NB4 (cell line): Measurements from ENCODE around the gene FGD2.

Experiments used
- DNase-seq: peaks from one replicate; pipeline ENCODE4 v3.0.0; 2010; ENCODE audit warnings: low read depth
- H3K4me3 ChIP-seq: one replicate; pipeline ENCODE4 v1.5.1; 2011; ENCODE audit warnings: mild to moderate bottlenecking, low read depth, low read length, moderate library complexity
- MYC ChIP-seq: IDR thresholded peaks from 2 replicates; pipeline ENCODE4 v1.6.1; 2011; ENCODE audit warnings: low read depth, low read length
- POLR2A ChIP-seq: IDR thresholded peaks from 2 replicates; pipeline ENCODE4 v1.6.1; 2011; ENCODE audit warnings: mild to moderate bottlenecking; ENCODE audit not compliant: insufficient read length; ENCODE audit errors: extremely low read depth
- TF ChIP-seq, protein P1 (sequence below): IDR thresholded peaks from 2 replicates; pipeline ENCODE4 v1.6.1; 2011; ENCODE audit warnings: low read depth, low read length
- TF ChIP-seq, protein P2 (sequence below): IDR thresholded peaks from one replicate; pipeline ENCODE4 v1.5.1; 2012; ENCODE audit warnings: low read depth, low read length

Gene FGD2

DNA sequence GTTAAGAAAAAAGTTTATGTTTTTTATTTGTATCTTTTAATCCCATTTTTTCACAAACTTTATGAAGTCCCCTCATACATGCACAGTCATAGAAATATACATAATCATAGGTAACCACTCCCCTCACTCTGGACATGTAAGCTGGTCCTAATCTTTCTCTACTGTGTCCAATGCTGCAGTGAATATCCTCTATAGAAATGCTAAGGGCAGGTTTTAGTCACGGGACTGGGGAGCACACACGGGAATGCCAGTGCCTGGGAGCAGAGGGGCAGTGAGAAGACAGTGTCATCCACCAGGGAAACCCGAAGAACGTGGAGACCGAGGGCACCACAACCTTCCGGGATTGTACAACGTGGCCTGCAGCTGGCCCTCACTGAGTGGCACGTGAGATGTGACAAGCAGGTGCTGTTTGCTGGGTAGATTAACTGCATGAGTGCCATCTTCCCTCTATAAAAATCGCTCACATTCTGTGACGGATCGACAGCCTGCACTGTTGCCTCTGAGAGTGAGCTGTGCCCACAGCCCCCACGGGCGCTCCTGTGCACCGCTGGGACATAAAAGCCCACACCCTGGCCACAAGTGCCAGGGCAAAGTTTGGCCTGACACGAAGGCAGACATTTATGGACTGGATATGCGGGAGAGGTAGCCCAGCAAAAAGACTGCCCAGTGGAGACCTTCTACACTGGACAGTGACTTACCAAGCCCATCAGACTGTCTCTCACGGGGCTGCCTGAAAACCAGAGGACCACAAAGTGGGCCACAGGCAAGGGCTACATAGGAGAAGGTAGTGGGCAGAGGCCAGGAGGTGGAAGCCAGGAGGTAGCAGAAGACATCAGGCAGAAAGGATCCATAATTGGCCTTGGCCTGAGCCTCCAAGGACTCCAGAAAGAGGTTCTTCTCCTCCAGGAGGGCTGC lies 63.2 kb downstream of the FGD2 start:
- no peak for TF ChIP-seq MYC
- no peak for TF ChIP-seq POLR2A
- TF ChIP-seq, protein P1, sequence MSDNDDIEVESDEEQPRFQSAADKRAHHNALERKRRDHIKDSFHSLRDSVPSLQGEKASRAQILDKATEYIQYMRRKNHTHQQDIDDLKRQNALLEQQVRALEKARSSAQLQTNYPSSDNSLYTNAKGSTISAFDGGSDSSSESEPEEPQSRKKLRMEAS = no peak
- TF ChIP-seq, protein P2, sequence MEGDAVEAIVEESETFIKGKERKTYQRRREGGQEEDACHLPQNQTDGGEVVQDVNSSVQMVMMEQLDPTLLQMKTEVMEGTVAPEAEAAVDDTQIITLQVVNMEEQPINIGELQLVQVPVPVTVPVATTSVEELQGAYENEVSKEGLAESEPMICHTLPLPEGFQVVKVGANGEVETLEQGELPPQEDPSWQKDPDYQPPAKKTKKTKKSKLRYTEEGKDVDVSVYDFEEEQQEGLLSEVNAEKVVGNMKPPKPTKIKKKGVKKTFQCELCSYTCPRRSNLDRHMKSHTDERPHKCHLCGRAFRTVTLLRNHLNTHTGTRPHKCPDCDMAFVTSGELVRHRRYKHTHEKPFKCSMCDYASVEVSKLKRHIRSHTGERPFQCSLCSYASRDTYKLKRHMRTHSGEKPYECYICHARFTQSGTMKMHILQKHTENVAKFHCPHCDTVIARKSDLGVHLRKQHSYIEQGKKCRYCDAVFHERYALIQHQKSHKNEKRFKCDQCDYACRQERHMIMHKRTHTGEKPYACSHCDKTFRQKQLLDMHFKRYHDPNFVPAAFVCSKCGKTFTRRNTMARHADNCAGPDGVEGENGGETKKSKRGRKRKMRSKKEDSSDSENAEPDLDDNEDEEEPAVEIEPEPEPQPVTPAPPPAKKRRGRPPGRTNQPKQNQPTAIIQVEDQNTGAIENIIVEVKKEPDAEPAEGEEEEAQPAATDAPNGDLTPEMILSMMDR = no peak
- no peak overlapping the region for H3K4me3 ChIP-seq
- no peak for DNase-seq

DNA sequence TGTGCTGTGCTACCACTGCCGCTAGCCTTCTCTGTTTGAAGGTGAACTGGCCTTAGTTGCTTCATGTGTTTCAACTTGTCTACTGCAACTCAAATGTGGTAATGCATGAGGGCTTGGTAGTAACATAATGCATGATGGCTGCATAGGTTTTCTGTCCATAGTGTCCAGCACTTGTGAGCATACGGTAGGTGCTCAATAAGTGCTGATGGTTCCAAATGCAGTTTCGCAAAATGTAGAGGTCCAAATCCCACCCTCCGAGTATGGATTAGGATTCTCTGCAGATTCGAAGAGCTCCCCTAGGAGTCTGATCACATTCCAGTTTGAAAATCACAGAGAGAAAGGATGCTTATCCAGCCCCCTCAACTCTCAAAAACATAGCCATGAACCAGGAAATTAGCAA lies 64.2 kb downstream of the FGD2 start:
- TF ChIP-seq, protein P2 = no peak
- TF ChIP-seq MYC = no peak
- TF ChIP-seq, protein P1 = no peak
- no peak for TF ChIP-seq POLR2A
- no peak for DNase-seq
- no peak overlapping the region for H3K4me3 ChIP-seq

DNA sequence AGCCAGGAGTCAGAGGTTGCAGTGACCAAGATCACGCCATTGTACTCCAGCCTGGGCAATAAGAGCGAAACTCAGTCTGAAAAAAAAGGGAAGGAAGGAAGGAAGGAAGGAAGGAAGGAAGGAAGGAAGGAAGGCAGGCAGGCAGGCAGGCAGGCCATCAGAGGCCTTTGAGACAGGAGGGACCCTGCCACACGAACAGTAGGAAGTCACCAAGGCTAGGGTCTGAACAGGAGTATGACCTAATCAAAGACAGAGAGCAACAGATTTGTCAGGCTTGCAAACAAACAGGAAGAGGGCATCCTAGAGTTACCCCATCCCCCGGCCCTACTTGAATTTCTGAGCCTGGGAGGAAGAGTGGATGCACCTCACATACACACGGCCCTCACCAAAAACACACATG lies 67.1 kb downstream of the FGD2 start:
- TF ChIP-seq, protein P2 = no peak
- TF ChIP-seq, protein P1 = no peak
- TF ChIP-seq MYC (no peak), POLR2A (no peak)
- peak; percentile 40 for DNase-seq
- no peak overlapping the region for H3K4me3 ChIP-seq

DNA sequence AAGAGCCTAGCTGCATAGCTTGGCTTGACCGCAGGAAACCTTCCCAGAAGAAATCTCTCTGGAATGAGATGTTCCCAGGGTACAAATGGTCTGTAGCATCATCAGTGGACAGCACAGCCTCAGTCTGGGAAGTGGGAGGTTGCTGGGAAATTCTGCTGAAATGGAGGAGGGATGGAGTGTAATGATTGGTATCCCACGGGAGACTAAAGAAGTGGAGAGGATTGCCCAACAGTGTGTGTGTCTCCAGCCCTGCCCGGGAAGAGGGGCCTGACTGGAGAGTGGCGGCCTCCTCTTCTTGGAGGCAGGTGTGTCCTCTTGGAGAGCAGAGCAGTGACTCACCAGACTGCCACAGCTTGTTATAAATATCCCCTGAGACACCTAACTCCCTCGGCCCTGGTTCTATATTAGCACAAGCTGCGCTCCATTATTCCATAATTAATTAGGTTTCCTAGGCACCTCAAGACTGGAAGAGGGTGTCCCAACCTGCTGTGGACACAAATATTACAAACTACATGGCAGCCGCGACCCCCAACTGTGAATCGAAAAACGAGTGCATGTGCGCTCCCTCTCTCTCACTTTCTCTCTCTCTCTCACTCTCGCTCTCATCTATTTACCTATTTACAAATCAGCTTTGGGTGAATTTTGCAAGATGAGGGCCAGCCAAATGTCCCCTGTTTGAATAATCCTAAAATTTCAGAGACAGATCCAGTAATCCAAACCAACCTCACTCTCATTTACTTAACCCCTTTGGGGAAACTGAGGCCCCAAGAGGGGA lies 68.8 kb downstream of the FGD2 start:
- H3K4me3 ChIP-seq = no peak overlapping the region
- no peak for TF ChIP-seq MYC
- TF ChIP-seq, protein P1 = no peak
- TF ChIP-seq, protein P2 = no peak
- no peak for TF ChIP-seq POLR2A
- DNase-seq = no peak

DNA sequence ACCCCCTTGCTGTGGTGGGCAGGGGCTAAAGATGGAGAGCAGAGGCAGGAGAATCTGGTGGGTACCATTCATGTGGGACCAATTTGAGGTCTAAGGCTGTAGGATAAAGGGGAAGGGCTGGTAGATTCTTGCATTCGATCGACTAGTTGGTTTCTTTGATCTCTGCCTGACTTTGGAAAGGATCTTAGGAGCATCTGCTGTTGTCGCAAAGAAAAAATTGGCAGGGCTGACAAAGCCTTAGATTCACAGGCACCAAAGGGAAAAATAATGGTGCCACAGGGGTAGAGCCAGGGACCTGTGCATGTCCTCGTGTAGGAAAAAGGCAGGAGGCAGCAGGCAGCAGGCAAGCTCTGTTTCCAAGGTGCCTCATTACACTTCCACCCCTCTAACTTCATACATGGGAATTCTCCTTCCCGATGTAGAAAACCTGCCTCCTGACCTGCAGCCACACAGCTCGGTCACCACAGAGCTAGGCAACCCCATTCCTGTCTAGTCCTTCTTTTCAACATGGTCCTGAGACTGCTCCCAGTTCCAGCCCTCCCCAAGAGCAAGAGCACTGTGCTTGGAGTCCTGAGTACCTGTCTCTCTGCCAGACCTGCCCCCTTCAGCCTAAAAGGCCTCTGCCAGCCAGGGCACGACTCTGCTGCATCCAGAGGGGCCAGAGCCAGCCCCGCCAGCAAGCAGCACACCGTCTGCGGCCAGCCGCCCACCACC lies 71.9 kb downstream of the FGD2 start:
- no peak overlapping the region for H3K4me3 ChIP-seq

More for the DNA sequence above, 71.9 kb downstream of the FGD2 start:
- TF ChIP-seq MYC (no peak), POLR2A (no peak)
- TF ChIP-seq, protein P2 = no peak
- TF ChIP-seq, protein P1 = no peak
- no peak for DNase-seq
